WTC11 (cell line): ENCODE results near the gene SSH3.

Source experiments
- CBFB ChIP-seq: sonication (generic); formaldehyde crosslinking; IDR thresholded peaks from 2 replicates; pipeline ENCODE4 v1.8.1; 2022; ENCODE audit warnings: mild to moderate bottlenecking, low read depth, missing genetic modification reagents
- ESRRA ChIP-seq: sonication (generic); formaldehyde crosslinking; IDR thresholded peaks from 2 replicates; pipeline ENCODE4 v1.8.1; 2022; ENCODE audit warnings: mild to moderate bottlenecking, missing genetic modification reagents, borderline replicate concordance
- SMAD3 ChIP-seq: sonication (generic); formaldehyde crosslinking; IDR thresholded peaks from 2 replicates; pipeline ENCODE4 v1.8.0; 2022; ENCODE audit warnings: missing genetic modification reagents, mild to moderate bottlenecking, borderline replicate concordance
- TEAD4 ChIP-seq: sonication (generic); formaldehyde crosslinking; IDR thresholded peaks from 2 replicates; pipeline ENCODE4 v1.8.0; 2022; ENCODE audit warnings: mild to moderate bottlenecking, missing genetic modification reagents
- TF ChIP-seq, protein P1 (sequence below): sonication (generic); formaldehyde crosslinking; IDR thresholded peaks from 2 replicates; pipeline ENCODE4 v1.8.1; 2023; ENCODE audit warnings: mild to moderate bottlenecking, missing genetic modification reagents, moderate library complexity
- TF ChIP-seq, protein P2 (sequence below): fragments of 200-600 bp; IDR thresholded peaks from 2 replicates; pipeline ENCODE4 v1.8.0; 2022; ENCODE audit warnings: antibody characterized with exemption
- TF ChIP-seq, protein P3 (sequence below): sonication (generic); formaldehyde crosslinking; IDR thresholded peaks from 2 replicates; pipeline ENCODE4 v1.8.0; 2022; ENCODE audit warnings: mild to moderate bottlenecking, missing genetic modification reagents
- TF ChIP-seq, protein P4 (sequence below): sonication (generic); formaldehyde crosslinking; conservative IDR thresholded peaks from 2 replicates; pipeline ENCODE4 v1.8.1; 2022; ENCODE audit warnings: mild to moderate bottlenecking, missing genetic modification reagents

DNA sequence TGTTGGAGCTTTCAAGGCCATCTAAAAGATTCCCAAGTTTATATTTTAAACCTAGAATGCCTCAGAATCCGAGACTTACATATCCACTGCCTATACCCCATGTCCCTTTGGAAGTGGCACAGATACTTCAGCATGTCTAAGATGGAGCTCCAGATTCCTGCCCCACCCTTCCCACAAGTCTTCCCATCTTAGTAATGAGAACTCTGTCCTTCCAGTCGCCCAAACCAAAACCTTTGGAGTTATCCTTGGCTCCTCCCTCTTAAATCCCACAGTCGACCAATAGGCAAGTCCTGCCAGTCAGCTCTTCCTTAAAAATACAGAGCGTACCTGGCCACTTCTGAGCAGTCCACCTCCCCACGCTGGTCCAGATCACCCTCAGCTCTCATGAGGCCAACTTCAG, 45.7 kb downstream of the SSH3 start:
- TF ChIP-seq, protein P1, sequence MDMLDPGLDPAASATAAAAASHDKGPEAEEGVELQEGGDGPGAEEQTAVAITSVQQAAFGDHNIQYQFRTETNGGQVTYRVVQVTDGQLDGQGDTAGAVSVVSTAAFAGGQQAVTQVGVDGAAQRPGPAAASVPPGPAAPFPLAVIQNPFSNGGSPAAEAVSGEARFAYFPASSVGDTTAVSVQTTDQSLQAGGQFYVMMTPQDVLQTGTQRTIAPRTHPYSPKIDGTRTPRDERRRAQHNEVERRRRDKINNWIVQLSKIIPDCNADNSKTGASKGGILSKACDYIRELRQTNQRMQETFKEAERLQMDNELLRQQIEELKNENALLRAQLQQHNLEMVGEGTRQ, result no peak
- TF ChIP-seq ESRRA (CRISPR knock-in tag) (no peak), SMAD3 (CRISPR knock-in tag) (no peak), CBFB (CRISPR knock-in tag) (no peak), TEAD4 (CRISPR knock-in tag) (no peak)
- TF ChIP-seq, protein P2, sequence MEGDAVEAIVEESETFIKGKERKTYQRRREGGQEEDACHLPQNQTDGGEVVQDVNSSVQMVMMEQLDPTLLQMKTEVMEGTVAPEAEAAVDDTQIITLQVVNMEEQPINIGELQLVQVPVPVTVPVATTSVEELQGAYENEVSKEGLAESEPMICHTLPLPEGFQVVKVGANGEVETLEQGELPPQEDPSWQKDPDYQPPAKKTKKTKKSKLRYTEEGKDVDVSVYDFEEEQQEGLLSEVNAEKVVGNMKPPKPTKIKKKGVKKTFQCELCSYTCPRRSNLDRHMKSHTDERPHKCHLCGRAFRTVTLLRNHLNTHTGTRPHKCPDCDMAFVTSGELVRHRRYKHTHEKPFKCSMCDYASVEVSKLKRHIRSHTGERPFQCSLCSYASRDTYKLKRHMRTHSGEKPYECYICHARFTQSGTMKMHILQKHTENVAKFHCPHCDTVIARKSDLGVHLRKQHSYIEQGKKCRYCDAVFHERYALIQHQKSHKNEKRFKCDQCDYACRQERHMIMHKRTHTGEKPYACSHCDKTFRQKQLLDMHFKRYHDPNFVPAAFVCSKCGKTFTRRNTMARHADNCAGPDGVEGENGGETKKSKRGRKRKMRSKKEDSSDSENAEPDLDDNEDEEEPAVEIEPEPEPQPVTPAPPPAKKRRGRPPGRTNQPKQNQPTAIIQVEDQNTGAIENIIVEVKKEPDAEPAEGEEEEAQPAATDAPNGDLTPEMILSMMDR, result no peak
- TF ChIP-seq, protein P3, sequence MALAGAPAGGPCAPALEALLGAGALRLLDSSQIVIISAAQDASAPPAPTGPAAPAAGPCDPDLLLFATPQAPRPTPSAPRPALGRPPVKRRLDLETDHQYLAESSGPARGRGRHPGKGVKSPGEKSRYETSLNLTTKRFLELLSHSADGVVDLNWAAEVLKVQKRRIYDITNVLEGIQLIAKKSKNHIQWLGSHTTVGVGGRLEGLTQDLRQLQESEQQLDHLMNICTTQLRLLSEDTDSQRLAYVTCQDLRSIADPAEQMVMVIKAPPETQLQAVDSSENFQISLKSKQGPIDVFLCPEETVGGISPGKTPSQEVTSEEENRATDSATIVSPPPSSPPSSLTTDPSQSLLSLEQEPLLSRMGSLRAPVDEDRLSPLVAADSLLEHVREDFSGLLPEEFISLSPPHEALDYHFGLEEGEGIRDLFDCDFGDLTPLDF (CRISPR knock-in tag), result no peak
- TF ChIP-seq, protein P4, sequence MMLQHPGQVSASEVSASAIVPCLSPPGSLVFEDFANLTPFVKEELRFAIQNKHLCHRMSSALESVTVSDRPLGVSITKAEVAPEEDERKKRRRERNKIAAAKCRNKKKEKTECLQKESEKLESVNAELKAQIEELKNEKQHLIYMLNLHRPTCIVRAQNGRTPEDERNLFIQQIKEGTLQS (CRISPR knock-in tag), result no peak
